Activated CD8-positive, alpha-beta T cell treated with anti-CD3 and anti-CD28 coated beads for 36 hours (primary cell): ENCODE results near the gene RASGRP3. TPM values are rescaled to one million over a fixed set of nuclear protein-coding genes. Genes with fewer than 3 reads are reported as not detected.

Experiments used
- ATAC-seq: fragments of 200-7000 bp; cut with Tn5 transposase; one replicate; pipeline ENCODE4 v1.10.0; 2021; ENCODE audit warnings: mild to moderate bottlenecking, moderate library complexity
- CTCF ChIA-PET: fragments of 350-600 bp; sonication (Branson Sonifier 250); formaldehyde crosslinking; loops from one replicate; lab custom pipeline; 2021; ENCODE audit warnings: antibody characterized with exemption; lab: Charles Lee
- POLR2A ChIA-PET: fragments of 350-600 bp; sonication (Branson Sonifier 250); formaldehyde crosslinking; loops from one replicate; lab custom pipeline; 2021; ENCODE audit warnings: antibody characterized with exemption; lab: Charles Lee
- DNase-seq: peaks from one replicate; pipeline ENCODE4 v3.0.0-alpha.2; 2020
- H3K27ac Mint-ChIP-seq: one replicate; pipeline ENCODE4 v1.8.0; 2021; ENCODE audit warnings: mild to moderate bottlenecking, mixed read lengths
- H3K27me3 Mint-ChIP-seq: one replicate; pipeline ENCODE4 v1.8.0; 2021; ENCODE audit warnings: mixed read lengths
- H3K36me3 Mint-ChIP-seq: one replicate; pipeline ENCODE4 v1.8.0; 2021; ENCODE audit warnings: low read depth, mixed read lengths
- H3K4me1 Mint-ChIP-seq: one replicate; pipeline ENCODE4 v1.8.0; 2021; ENCODE audit warnings: low read depth, mixed read lengths
- H3K4me3 Mint-ChIP-seq: one replicate; pipeline ENCODE4 v1.8.0; 2021; ENCODE audit warnings: mild to moderate bottlenecking, moderate library complexity, mixed read lengths
- H3K9me3 Mint-ChIP-seq: one replicate; pipeline ENCODE4 v1.8.0; 2021; ENCODE audit warnings: mixed read lengths
- intact Hi-C: fragments of 100-400 bp; cut with micrococcal nuclease; formaldehyde crosslinking; loops from one replicate; pipeline ENCODE4 v1.10.0; 2022
- total RNA-seq, 2 experiments: library from RNA; stranded (reverse); gene quantifications; one replicate each; pipeline ENCODE4 v1.2.3, GENCODE V29; 2021
- TF ChIP-seq, protein P1 (sequence below): fragments of 200-600 bp; IDR thresholded peaks from one replicate; pipeline ENCODE4 v1.8.0; 2022; ENCODE audit warnings: antibody characterized with exemption, mild to moderate bottlenecking

The RASGRP3 gene
- total RNA-seq, 2 experiments from 2014 or later: 0.98 to 1.6 TPM

DNA sequence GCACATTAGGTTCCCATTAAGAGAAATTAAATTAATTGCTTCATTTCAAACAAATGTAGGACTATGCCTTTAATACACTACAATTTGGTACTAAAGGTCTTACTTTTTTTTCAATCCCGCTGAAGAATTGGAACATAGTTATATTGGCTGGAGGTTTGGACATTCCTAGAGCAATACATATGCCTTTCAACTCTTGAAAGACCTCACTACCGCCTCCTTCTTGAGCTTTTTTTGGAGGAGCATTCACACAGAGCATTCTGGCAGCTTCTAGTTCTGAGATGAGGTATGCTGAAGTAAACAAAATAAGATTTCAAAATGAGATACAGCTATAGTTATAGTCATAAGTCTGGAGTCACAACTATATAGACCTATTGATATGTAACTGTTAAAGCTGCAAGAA lies 111.8 kb downstream of the RASGRP3 start:
- intact Hi-C loops: loop anchor here (10.0 kb wide), 1 partner anchor 173 kb away; no protein-coding TSS in a partner anchor
- Mint-ChIP-seq H3K27ac (no peak overlapping the region), H3K4me3 (no peak overlapping the region), H3K36me3 (peaks cover 33% of the 10 kb centered on the region), H3K4me1 (peaks cover 5% of the 10 kb centered on the region), H3K9me3 (no peaks in the 10 kb centered on the region), H3K27me3 (no peaks in the 10 kb centered on the region)
- POLR2A ChIA-PET: interaction anchor here (0.7 to 0.9 kb wide), 2 partner anchors 11 to 186 kb away, joined by 3 to 6 read pairs; partner anchors contain the start of gene FAM98A
- ATAC-seq (no peak), DNase-seq (no peak)
- CTCF ChIA-PET: no interaction called here
- TF ChIP-seq, protein P1, sequence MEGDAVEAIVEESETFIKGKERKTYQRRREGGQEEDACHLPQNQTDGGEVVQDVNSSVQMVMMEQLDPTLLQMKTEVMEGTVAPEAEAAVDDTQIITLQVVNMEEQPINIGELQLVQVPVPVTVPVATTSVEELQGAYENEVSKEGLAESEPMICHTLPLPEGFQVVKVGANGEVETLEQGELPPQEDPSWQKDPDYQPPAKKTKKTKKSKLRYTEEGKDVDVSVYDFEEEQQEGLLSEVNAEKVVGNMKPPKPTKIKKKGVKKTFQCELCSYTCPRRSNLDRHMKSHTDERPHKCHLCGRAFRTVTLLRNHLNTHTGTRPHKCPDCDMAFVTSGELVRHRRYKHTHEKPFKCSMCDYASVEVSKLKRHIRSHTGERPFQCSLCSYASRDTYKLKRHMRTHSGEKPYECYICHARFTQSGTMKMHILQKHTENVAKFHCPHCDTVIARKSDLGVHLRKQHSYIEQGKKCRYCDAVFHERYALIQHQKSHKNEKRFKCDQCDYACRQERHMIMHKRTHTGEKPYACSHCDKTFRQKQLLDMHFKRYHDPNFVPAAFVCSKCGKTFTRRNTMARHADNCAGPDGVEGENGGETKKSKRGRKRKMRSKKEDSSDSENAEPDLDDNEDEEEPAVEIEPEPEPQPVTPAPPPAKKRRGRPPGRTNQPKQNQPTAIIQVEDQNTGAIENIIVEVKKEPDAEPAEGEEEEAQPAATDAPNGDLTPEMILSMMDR: no peak

DNA sequence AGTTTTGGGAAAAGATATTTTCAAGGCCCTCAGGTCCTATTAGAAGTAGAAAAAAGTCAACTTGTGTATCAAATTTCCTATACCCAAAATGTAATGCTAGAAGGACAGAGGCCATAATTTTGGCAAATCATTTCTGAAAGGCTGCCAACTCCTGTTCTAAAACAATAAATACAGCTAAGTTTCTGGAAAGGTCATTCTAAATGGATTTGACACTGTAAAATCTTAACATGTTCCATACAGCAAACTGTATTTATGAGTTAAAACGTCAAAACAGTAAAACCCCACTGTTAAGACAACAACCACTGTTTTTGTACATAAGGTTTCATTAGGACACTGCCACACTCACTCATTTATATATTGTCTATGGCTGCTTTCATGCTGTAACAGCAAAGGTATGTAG lies 113.0 kb downstream of the RASGRP3 start:
- Mint-ChIP-seq H3K9me3 (no peaks in the 10 kb centered on the region), H3K36me3 (peaks cover 39% of the 10 kb centered on the region), H3K4me1 (peaks cover 8% of the 10 kb centered on the region), H3K27ac (peak overlapping the region; percentile 20), H3K4me3 (no peak overlapping the region), H3K27me3 (no peaks in the 10 kb centered on the region)
- ChIA-PET POLR2A (no interaction called here), CTCF (no interaction called here)
- intact Hi-C loops: loop anchor here (10.0 kb wide), 1 partner anchor 175 kb away; no protein-coding TSS in a partner anchor
- ATAC-seq (no peak), DNase-seq (no peak)
- TF ChIP-seq, protein P1: no peak

DNA sequence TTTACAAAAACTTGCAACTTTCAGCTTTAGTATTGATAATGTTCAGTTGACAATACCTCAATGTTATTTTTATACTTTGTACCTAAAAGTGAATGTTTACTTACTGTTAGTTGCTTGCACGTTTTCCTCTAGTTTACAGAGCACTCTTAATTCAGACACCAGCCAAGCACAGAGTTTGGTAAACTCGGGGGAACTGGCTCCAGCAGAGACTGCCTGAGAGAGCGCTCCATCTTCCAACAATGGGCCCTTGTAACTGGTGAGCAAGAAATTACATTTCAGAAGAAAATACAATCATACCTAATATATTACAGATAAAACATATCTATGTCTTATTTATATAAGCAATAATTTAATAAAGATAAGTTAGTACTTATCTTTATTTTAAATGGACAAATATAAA lies 118.9 kb downstream of the RASGRP3 start:
- Mint-ChIP-seq H3K36me3 (peaks cover 32% of the 10 kb centered on the region), H3K4me3 (no peak overlapping the region), H3K27me3 (no peaks in the 10 kb centered on the region), H3K27ac (peak overlapping the region; percentile 63), H3K9me3 (no peaks in the 10 kb centered on the region), H3K4me1 (peaks cover 29% of the 10 kb centered on the region)
- ChIA-PET CTCF (interaction anchor here (1.1 kb wide), 1 partner anchor 12 kb away, joined by 3 read pairs; no protein-coding TSS in a partner anchor), POLR2A (no interaction called here)
- intact Hi-C loops: no loop called here
- no peak for ATAC-seq
- TF ChIP-seq, protein P1: no peak
- no peak for DNase-seq

DNA sequence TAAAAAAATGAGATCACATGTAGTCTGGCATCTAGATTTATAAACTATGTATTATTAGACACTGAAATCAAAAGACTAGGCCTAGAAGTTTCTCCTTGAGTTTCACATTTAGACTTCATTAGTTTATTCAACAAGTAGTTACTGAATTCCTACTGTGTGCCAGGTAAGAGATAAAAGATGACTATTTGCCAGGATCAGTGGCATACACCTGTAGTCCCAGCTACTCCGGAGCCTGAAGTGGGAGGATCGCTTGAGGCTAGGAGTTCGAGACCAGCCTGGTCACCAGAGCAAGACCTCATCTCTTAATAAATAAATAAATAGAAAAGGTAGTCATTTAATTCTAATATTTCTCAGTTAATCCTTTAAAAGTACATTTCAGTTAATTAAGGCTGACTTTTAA lies 120.6 kb downstream of the RASGRP3 start:
- H3K4me1 Mint-ChIP-seq: peaks cover 33% of the 10 kb centered on the region
- ChIA-PET CTCF (interaction anchor here (1.2 kb wide), 1 partner anchor 14 kb away, joined by 5 read pairs; no protein-coding TSS in a partner anchor), POLR2A (no interaction called here)
- ATAC-seq (no peak), DNase-seq (no peak)
- H3K36me3 Mint-ChIP-seq: peaks cover 26% of the 10 kb centered on the region
- H3K27ac Mint-ChIP-seq: no peak overlapping the region
- no peaks in the 10 kb centered on the region for H3K9me3 Mint-ChIP-seq
- TF ChIP-seq, protein P1: no peak
- H3K4me3 Mint-ChIP-seq: peak overlapping the region; percentile 35
- no peaks in the 10 kb centered on the region for H3K27me3 Mint-ChIP-seq
- intact Hi-C loops: no loop called here

DNA sequence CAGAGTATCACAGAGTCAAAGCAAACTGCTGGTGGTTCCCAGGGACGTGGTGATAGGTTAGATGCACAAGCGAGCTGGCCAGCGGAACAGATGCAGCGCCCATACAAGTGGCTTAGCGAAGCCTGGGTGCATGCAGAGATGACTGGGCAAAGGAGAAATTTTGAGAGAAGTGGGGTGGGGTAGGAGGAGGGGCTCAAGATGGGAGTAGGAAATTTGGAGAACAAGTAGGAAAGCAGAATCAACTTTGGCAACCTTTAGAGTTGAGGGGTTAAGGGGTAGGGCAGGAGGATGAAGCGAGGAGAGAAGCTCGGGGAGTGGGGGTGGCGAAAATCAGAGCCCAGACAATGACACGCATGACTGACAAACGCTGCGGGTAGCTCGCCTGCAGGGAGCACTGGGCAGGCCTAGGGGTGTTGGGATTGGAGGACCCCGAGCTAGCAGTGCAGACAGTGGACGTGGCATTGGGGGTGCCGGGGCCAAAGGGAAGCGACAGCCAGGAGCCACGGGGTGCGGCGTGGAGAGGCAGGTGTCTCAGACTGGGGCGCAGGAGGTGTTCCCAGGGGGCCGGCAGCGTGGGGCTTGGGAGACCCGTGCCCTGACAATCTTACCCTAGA lies 122.2 kb downstream of the RASGRP3 start:
- ATAC-seq (peak; percentile 50), DNase-seq (peak; percentile 79)
- peak overlapping the region; percentile 92 for H3K27ac Mint-ChIP-seq
- peak overlapping the region; percentile 95 for H3K4me3 Mint-ChIP-seq
- POLR2A ChIA-PET: interaction anchor here (0.7 to 1.8 kb wide), 6 partner anchors 11 to 123 kb away, joined by 3 to 15 read pairs (median 4); partner anchors contain the start of gene RASGRP3
- peaks cover 28% of the 10 kb centered on the region for H3K4me1 Mint-ChIP-seq
- CTCF ChIA-PET: interaction anchor here (1.3 to 2.7 kb wide), 4 partner anchors 15 to 197 kb away, joined by 3 to 17 read pairs (median 10); partner anchors contain the start of gene RASGRP3
- H3K9me3 Mint-ChIP-seq: no peaks in the 10 kb centered on the region
- TF ChIP-seq, protein P1: no peak
- intact Hi-C loops: no loop called here
- no peaks in the 10 kb centered on the region for H3K27me3 Mint-ChIP-seq
- H3K36me3 Mint-ChIP-seq: peaks cover 14% of the 10 kb centered on the region
